GM12873 (cell line): Measurements from ENCODE around the gene RWDD4.

Experiments
- TF ChIP-seq, protein P1 (sequence below): IDR thresholded peaks from 2 replicates; pipeline ENCODE4 v1.5.1; 2012; ENCODE audit warnings: low read depth, mild to moderate bottlenecking, moderate library complexity, low read length, control low read depth; ENCODE audit not compliant: insufficient read depth; ENCODE audit errors: missing control alignments

Gene RWDD4

GRCh38 chr4:183627979-183628588 lies 30.9 kb downstream of the RWDD4 start:
- TF ChIP-seq, protein P1, sequence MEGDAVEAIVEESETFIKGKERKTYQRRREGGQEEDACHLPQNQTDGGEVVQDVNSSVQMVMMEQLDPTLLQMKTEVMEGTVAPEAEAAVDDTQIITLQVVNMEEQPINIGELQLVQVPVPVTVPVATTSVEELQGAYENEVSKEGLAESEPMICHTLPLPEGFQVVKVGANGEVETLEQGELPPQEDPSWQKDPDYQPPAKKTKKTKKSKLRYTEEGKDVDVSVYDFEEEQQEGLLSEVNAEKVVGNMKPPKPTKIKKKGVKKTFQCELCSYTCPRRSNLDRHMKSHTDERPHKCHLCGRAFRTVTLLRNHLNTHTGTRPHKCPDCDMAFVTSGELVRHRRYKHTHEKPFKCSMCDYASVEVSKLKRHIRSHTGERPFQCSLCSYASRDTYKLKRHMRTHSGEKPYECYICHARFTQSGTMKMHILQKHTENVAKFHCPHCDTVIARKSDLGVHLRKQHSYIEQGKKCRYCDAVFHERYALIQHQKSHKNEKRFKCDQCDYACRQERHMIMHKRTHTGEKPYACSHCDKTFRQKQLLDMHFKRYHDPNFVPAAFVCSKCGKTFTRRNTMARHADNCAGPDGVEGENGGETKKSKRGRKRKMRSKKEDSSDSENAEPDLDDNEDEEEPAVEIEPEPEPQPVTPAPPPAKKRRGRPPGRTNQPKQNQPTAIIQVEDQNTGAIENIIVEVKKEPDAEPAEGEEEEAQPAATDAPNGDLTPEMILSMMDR = no peak

- TF ChIP-seq, protein P1 = no peak
Measured at GRCh38 chr4:183626168-183626567, 32.8 kb downstream of the RWDD4 start.

DNA sequence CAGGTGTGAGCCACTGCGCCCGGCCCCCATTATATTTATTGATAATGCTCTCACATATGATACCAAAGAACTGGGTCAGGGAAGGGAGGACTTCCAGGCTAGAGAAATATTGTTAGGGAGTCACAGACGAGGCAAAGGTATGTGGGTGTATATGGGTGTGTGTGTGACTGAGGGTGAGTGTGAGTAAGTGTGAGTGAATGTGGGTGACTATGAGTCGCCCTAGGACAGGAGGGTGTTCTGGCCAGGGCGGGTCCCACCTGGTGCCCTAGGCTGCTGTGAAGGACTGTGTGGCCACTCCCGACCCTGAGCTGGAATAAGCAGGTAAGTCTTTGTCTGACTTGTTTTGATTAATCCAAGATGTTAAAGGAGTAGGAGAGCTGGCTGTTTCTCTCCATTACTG lies 34.4 kb downstream of the RWDD4 start:
- TF ChIP-seq, protein P1 = no peak

GRCh38 chr4:183621875-183622274 lies 37.1 kb downstream of the RWDD4 start:
- TF ChIP-seq, protein P1 = no peak

GRCh38 chr4:183620421-183620820 lies 38.6 kb downstream of the RWDD4 start:
- TF ChIP-seq, protein P1 = no peak

DNA sequence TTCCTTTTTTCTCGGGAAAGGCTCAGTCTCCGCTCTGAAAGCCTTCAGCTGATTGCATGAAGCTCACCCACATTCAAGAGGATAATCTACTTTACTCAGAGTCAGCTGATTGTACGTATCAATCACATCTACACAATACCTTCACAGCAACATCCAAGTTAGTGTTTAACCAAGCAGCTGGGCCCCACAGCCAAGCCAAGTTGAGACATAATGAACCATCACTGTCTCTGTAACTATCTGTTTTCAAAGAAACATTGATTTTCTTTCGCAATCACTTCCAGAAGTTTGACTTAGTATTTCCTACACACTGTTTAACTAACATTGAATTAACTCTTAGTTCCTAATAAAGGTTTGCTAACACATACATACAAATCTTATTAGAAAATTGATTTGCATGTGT lies 40.3 kb downstream of the RWDD4 start:
- TF ChIP-seq, protein P1 = no peak

DNA sequence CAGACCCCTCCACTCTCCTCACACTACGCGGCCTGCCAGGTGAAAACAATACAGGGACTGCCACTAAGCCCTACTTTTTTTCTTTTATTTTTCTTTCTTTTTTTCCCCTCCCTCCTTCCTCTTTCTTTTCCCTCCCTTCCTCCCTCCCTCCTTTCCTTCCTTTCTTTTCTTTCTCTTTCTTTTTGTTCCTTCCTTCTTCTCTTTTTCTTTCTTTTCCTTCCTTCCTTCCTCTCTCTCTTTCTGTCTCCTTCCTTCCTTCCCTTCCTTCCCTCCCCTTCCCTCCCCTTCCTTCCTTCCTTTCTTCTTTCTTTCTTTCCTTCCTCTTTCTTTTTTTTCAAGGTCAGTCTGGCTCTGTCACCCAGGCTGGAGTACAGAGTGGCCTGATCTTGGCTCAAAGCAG lies 41.9 kb downstream of the RWDD4 start:
- TF ChIP-seq, protein P1 = no peak
